Measurements from ENCODE around the gene CORO2B. TPM values are rescaled to one million over a fixed set of nuclear protein-coding genes. Genes with fewer than 3 reads are reported as not detected.

CORO2B gene
- total and polyA plus RNA-seq, 9 of the 15 experiments (the other 6 are each of a cell fraction or from before 2014, with no cell fraction given), result not detected

- TF ChIP-seq DEAF1 (CRISPR knock-in tag; IDR thresholded peaks at IDR 0.05) (peak; percentile 45; the same call in 1 of the 2 replicates), JUND (IDR thresholded peaks at IDR 0.05; ENCODE audit: borderline replicate concordance, low read depth, low read length) (0 out of 2 replicates have a peak, but pooled peaks have one; percentile 16), JUND (tag; IDR thresholded peaks at IDR 0.05; ENCODE audit: borderline replicate concordance, low read depth, low read length) (no peak), SMC3 (conservative IDR thresholded peaks at IDR 0.05; ENCODE audit: insufficient read depth, low read depth, low read length) (peak; percentile 81)
Measured at GRCh38 chr15:68550498-68551295, 28.1 kb upstream of the CORO2B start (continued).

- POLR2A ChIA-PET, result no interaction called here
Measured at GRCh38 chr15:68551296-68551635, 27.5 kb upstream of the CORO2B start.

More at GRCh38 chr15:68551296-68551635, 27.5 kb upstream of the CORO2B start:
- in situ Hi-C loops (cut with MboI) (loop anchor here (5.0 kb wide), 1 partner anchor 121 kb away; no protein-coding TSS in a partner anchor), intact Hi-C loops (cut with micrococcal nuclease) (loop anchor here (2.0 to 10.0 kb wide), 2 partner anchors 184 to 374 kb away; no protein-coding TSS in a partner anchor)
- ATAC-seq, result no peak
- BruUV-seq (replicated peaks), result no TSS peak
- TF ChIP-seq NR0B1 (IDR thresholded peaks at IDR 0.05; ENCODE audit: partially characterized antibody) (no peak), EHMT2 (IDR thresholded peaks at IDR 0.05) (no peak), FOXJ2 (tag; IDR thresholded peaks at IDR 0.05) (no peak), ZSCAN29 (IDR thresholded peaks at IDR 0.05) (no peak), BMI1 (IDR thresholded peaks at IDR 0.05; ENCODE audit: low read length) (no peak), ZNF592 (IDR thresholded peaks at IDR 0.05) (no peak)
- Histone ChIP-seq H4K20me1 (replicated peaks; ENCODE audit: control insufficient read depth, insufficient read depth, low read length) (peaks cover 13% of the 10 kb centered on the region), H3K9ac (ENCODE audit: insufficient read depth in 1 of 2, low read depth in 2 of 2, low read length in 2 of 2) (no peak overlapping the region), H3K79me2 (ENCODE audit: control insufficient read depth, insufficient read depth, low read length) (no peaks in the 10 kb centered on the region), H2AFZ (ENCODE audit: low read depth, low read length) (no peak overlapping the region), H3K4me2 (ENCODE audit: insufficient read depth, low read length) (no peak overlapping the region), H3K27ac (ENCODE audit: extremely low read depth, low read depth, low read length) (no peak overlapping the region), H3K4me1 (replicated peaks in 1 of 2; ENCODE audit: control insufficient read depth in 2 of 2, insufficient read depth in 2 of 2, low read length in 2 of 2) (no peaks in the 10 kb centered on the region; a peak in 1 of 5 replicates), H3K4me3 (no peak overlapping the region), H3K9me1 (ENCODE audit: control insufficient read depth, insufficient read depth, low read length) (no peaks in the 10 kb centered on the region), H3K27me3 (ENCODE audit: control insufficient read depth in 2 of 2, insufficient read depth in 2 of 2, low read length in 2 of 2) (peaks cover 5 to 9% of the 10 kb centered on the region in 2 experiments; a peak in 1 of 5 replicates), H3K36me3 (ENCODE audit: control insufficient read depth, insufficient read depth, low read length) (no peaks in the 10 kb centered on the region), H3K9me3 (replicated peaks; ENCODE audit: control insufficient read depth, insufficient read depth, low read depth, low read length) (no peaks in the 10 kb centered on the region)
- no peak for DNase-seq (ENCODE audit: extremely low read depth in 1 of 4, low spot score in 3 of 4)
- CTCF ChIA-PET (ENCODE audit: low intra/inter-chr PET ratio), result interaction anchor here (0.6 to 3.1 kb wide), 5 partner anchors 15 to 324 kb away, joined by 3 to 28 read pairs (median 5); no protein-coding TSS in a partner anchor
- no peak for FAIRE-seq
- 0% methylated on average over 5 of the region's 5 CpGs for WGBS (ENCODE audit: insufficient coverage, low coverage, missing lambda C conversion rate)

Data from K562 (cell line).